Ascending aorta (tissue), 2 donors: ENCODE measurements around the gene RAB8B. TPM values are rescaled to one million over a fixed set of nuclear protein-coding genes. Genes with fewer than 3 reads are reported as not detected.

ENCODE experiments used
- DNase-seq, 2 donors: peaks; one replicate each; pipeline ENCODE4 v3.0.0-alpha.2; 2019; ENCODE audit warnings: low spot score in 2 of 2
- H3K27ac ChIP-seq, 2 donors: fragments of 200-600 bp; sonication (generic); one replicate each; pipeline ENCODE4 v1.5.1; 2016 to 2017; ENCODE audit warnings: mild to moderate bottlenecking in 1 of 2
- H3K27me3 ChIP-seq: fragments of 200-600 bp; sonication (generic); one replicate; pipeline ENCODE4 v1.5.1; 2017
- H3K36me3 ChIP-seq, 2 donors: fragments of 200-600 bp; sonication (generic); one replicate each; pipeline ENCODE4 v1.5.1; 2016
- H3K4me1 ChIP-seq, 2 donors: fragments of 200-600 bp; sonication (generic); one replicate each; pipeline ENCODE4 v1.5.1; 2016 to 2017; ENCODE audit warnings: mild to moderate bottlenecking in 1 of 2
- H3K4me3 ChIP-seq, 2 donors: fragments of 200-600 bp; sonication (generic); one replicate each; pipeline ENCODE4 v1.5.1; 2016 to 2017; ENCODE audit warnings: mild to moderate bottlenecking in 1 of 2
- H3K9me3 ChIP-seq, 2 donors: fragments of 200-600 bp; sonication (generic); one replicate each; pipeline ENCODE4 v1.5.1; 2016
- CTCF ChIP-seq, 3 experiments: fragments of 200-600 bp in 2 of 3; fragments of 450-650 bp in 1 of 3; sonication (generic) in 2 of 3; IDR thresholded peaks; one replicate each; pipeline ENCODE4 v1.5.1; 2016 to 2019; ENCODE audit warnings: antibody characterized with exemption in 3 of 3, mild to moderate bottlenecking in 1 of 3, moderate library complexity in 1 of 3
- intact Hi-C: fragments of 100-400 bp; cut with DNase I; formaldehyde crosslinking; loops from one replicate; pipeline ENCODE4 v1.15.1; 2023
- total RNA-seq: library from RNA; depleted of rRNA; stranded (reverse); fragments of >200 nt; gene quantifications from one replicate; pipeline ENCODE4 v1.1.0, GENCODE V29; 2016

Gene RAB8B
- total RNA-seq, 1 donor from 2014 or later: 25.1 TPM

GRCh38 chr15:63155486-63155885, 33.9 kb upstream of the RAB8B start:
- H3K4me3 ChIP-seq: peak overlapping the region; percentile 67 to 82
- TF ChIP-seq CTCF (IDR thresholded peaks at IDR 0.05): no peak
- H3K36me3 ChIP-seq: peaks cover 18 to 42% of the 10 kb centered on the region in 2 donors
- H3K27me3 ChIP-seq: no peaks in the 10 kb centered on the region
- no peaks in the 10 kb centered on the region for H3K9me3 ChIP-seq
- peak overlapping the region in 1 of 2 donors; percentile 96 for H3K27ac ChIP-seq
- intact Hi-C loops: loop anchor here (10.0 kb wide), 1 partner anchor 249 kb away; no protein-coding TSS in a partner anchor
- peaks cover 0 to 12% of the 10 kb centered on the region in 2 donors for H3K4me1 ChIP-seq
- DNase-seq: no peak

- DNase-seq: no peak
- Histone ChIP-seq H3K27ac (peak overlapping the region; percentile 92 to 96), H3K36me3 (peaks cover 13 to 36% of the 10 kb centered on the region in 2 donors), H3K27me3 (no peaks in the 10 kb centered on the region), H3K4me1 (peaks cover 0 to 12% of the 10 kb centered on the region in 2 donors), H3K9me3 (no peaks in the 10 kb centered on the region), H3K4me3 (peak overlapping the region; percentile 67 to 82)
- intact Hi-C loops: loop anchor here (2.0 to 10.0 kb wide), 2 partner anchors 121 to 249 kb away; partner anchors contain the start of gene APH1B
- TF ChIP-seq CTCF (IDR thresholded peaks at IDR 0.05): peak in 1 of 3 experiments; percentile 12
These were observed 33.2 kb upstream of the RAB8B start for GRCh38 chr15:63156086-63156710.

GRCh38 chr15:63156755-63157117, 32.7 kb upstream of the RAB8B start:
- Histone ChIP-seq H3K4me3 (peak overlapping the region; percentile 67 to 82), H3K27ac (peak overlapping the region; percentile 92 to 96), H3K9me3 (no peaks in the 10 kb centered on the region), H3K27me3 (no peaks in the 10 kb centered on the region), H3K4me1 (peaks cover 0 to 12% of the 10 kb centered on the region in 2 donors), H3K36me3 (peaks cover 8 to 31% of the 10 kb centered on the region in 2 donors)
- no peak for TF ChIP-seq CTCF (IDR thresholded peaks at IDR 0.05)
- intact Hi-C loops: loop anchor here (1.0 to 10.0 kb wide), 4 partner anchors 33 to 248 kb away; partner anchors contain the start of genes APH1B, LACTB and RAB8B
- peak in 1 of 2 donors; percentile 72 for DNase-seq

- peak in 1 of 3 experiments; percentile 10 for TF ChIP-seq CTCF (IDR thresholded peaks at IDR 0.05)
- peak; percentile 61 to 95 for DNase-seq
- Histone ChIP-seq H3K4me3 (peak within 1 kb of the TSS; percentile 67 to 82), H3K36me3 (peaks cover 3 to 25% of the 10 kb centered on the region in 2 donors), H3K27ac (peak within 1 kb of the TSS; percentile 92 to 96), H3K9me3 (no peaks in the 10 kb centered on the region), H3K27me3 (no peaks in the 10 kb centered on the region), H3K4me1 (peaks cover 0 to 12% of the 10 kb centered on the region in 2 donors)
- intact Hi-C loops: loop anchor here (1.0 to 10.0 kb wide), 4 partner anchors 32 to 248 kb away; partner anchors contain the start of genes APH1B, LACTB and RAB8B
These were observed 32.1 kb upstream of the RAB8B start, which contains the start of gene RPS27L for GRCh38 chr15:63157118-63157843. TSS of gene RPS27L (minus strand) at chr15:63157477. CDS start at chr15:63157405, 72 bp downstream.

GRCh38 chr15:63157891-63158431, 31.4 kb upstream of the RAB8B start:
- H3K9me3 ChIP-seq: no peaks in the 10 kb centered on the region
- H3K27ac ChIP-seq: peak overlapping the region; percentile 92 to 96
- H3K27me3 ChIP-seq: no peaks in the 10 kb centered on the region
- H3K4me3 ChIP-seq: peak overlapping the region; percentile 67 to 82
- peaks cover 0 to 12% of the 10 kb centered on the region in 2 donors for H3K4me1 ChIP-seq
- peak in 1 of 2 donors; percentile 74 for DNase-seq
- intact Hi-C loops: loop anchor here (1.0 to 10.0 kb wide), 4 partner anchors 31 to 247 kb away; partner anchors contain the start of genes APH1B, LACTB and RAB8B
- TF ChIP-seq CTCF (IDR thresholded peaks at IDR 0.05): peak in 1 of 3 experiments; percentile 16
- H3K36me3 ChIP-seq: peaks cover 0 to 19% of the 10 kb centered on the region in 2 donors
